Stomach (tissue), 9 donors: ENCODE measurements around the gene ZYX. TPM values are rescaled to one million over a fixed set of nuclear protein-coding genes. Genes with fewer than 3 reads are reported as not detected.
"Not testable (repeated sequence)": the region's sequence is repeated elsewhere in the genome, so short reads cannot be mapped to it uniquely, and the experiment has no call there.

Experiments
- DNase-seq, 2 donors: peaks; one replicate each; pipeline versions ENCODE4 v3.0.0 to v3.0.0-alpha.2; 2013 to 2019
- H3K27ac ChIP-seq, 5 donors: fragments of 200-600 bp in 4 of 5; sonication (generic) in 4 of 5; one replicate each; pipeline ENCODE4 v1.5.1; 2013 to 2019; ENCODE audit warnings: mild to moderate bottlenecking in 1 of 5, moderate library complexity in 1 of 5
- H3K27me3 ChIP-seq, 3 donors: fragments of 200-600 bp; sonication (generic); one replicate each; pipeline ENCODE4 v1.5.1; 2017 to 2019; ENCODE audit warnings: mixed run types in 1 of 3
- H3K36me3 ChIP-seq, 4 donors: fragments of 200-600 bp; sonication (generic); 1 replicate in 3 of 4; 2 replicates in 1 of 4; pipeline ENCODE4 v1.5.1; 2016 to 2019
- H3K4me1 ChIP-seq, 4 donors: fragments of 200-600 bp; sonication (generic); one replicate each; pipeline ENCODE4 v1.5.1; 2016 to 2019
- H3K4me3 ChIP-seq, 4 donors: fragments of 200-600 bp; sonication (generic) in 3 of 4; one replicate each; pipeline ENCODE4 v1.5.1; 2016 to 2019; ENCODE audit warnings: mild to moderate bottlenecking in 1 of 4
- H3K9me3 ChIP-seq, 4 donors: fragments of 200-600 bp; sonication (generic); one replicate each; pipeline ENCODE4 v1.5.1; 2016 to 2019
- CTCF ChIP-seq, 7 experiments: fragments of 450-650 bp in 4 of 7; fragments of 200-600 bp in 3 of 7; sonication (generic) in 3 of 7; IDR thresholded peaks; one replicate each; pipeline ENCODE4 v1.5.1; 2016 to 2019; ENCODE audit warnings: antibody characterized with exemption in 7 of 7, control low read depth in 2 of 7, mild to moderate bottlenecking in 1 of 7
- EP300 ChIP-seq: sonication (generic); formaldehyde crosslinking; IDR thresholded peaks from one replicate; pipeline ENCODE4 v1.6.1; 2017; ENCODE audit warnings: antibody characterized with exemption
- POLR2A ChIP-seq, 4 donors: fragments of 450-650 bp; IDR thresholded peaks; one replicate each; pipeline ENCODE4 v1.6.1; 2016; ENCODE audit warnings: antibody characterized with exemption in 4 of 4, control low read depth in 2 of 4, mild to moderate bottlenecking in 1 of 4, moderate library complexity in 1 of 4
- POLR2AphosphoS5 ChIP-seq, 3 donors: sonication (generic); formaldehyde crosslinking; IDR thresholded peaks; one replicate each; pipeline ENCODE4 v1.6.1; 2016; ENCODE audit warnings: antibody characterized with exemption in 3 of 3
- WGBS, 5 donors: extraction: QIAGEN DNeasy Blood & Tissue Kit in 3 of 5; methylation state at CpG; one replicate each; pipeline versions ENCODE4 v1.1.5 to v1.1.7; 2013 to 2018; 5-methylcytosine and 5-hydroxymethylcytosine counted together
- intact Hi-C: fragments of 100-400 bp; cut with DNase I; formaldehyde crosslinking; loops from one replicate; pipeline ENCODE4 v1.15.1; 2023; ENCODE audit warnings: low total_unique reads
- polyA plus RNA-seq, 3 donors: library from polyadenylated mRNA; stranded (reverse); fragments of 200-250 nt; gene quantifications; one replicate each; pipeline ENCODE4 v1.2.3, GENCODE V29; 2013
- total RNA-seq, 5 donors: library from RNA; depleted of rRNA; stranded (reverse); fragments of >200 nt; gene quantifications; one replicate each; pipeline versions ENCODE4 v1.1.0 to v1.2.3, GENCODE V29; 2014 to 2016
- donor health status: healthy with polysubstance abuse.
- donor health status: Bipolar disorder and iron deficiency.
- donor health status: healthy.

Gene ZYX
- total and polyA plus RNA-seq, 8 donors = 20.6 to 102 (median 73.7) TPM

- no peak overlapping the region for H3K4me3 ChIP-seq
- no peak overlapping the region for H3K27ac ChIP-seq
- no peaks in the 10 kb centered on the region for H3K27me3 ChIP-seq
- TF ChIP-seq POLR2A (IDR thresholded peaks at IDR 0.05) (no peak), EP300 (no peak), CTCF (IDR thresholded peaks at IDR 0.05) (no peak)
- WGBS, 5 donors = 84 to 94% (median 93%) methylated on average over 10 to 16 of the region's 16 CpGs
- H3K36me3 ChIP-seq = peaks cover 1 to 42% (median 32%) of the 10 kb centered on the region in 4 donors
- no peak for DNase-seq
- H3K9me3 ChIP-seq = no peaks in the 10 kb centered on the region
- H3K4me1 ChIP-seq = peaks cover 18 to 31% (median 27%) of the 10 kb centered on the region in 4 donors
- intact Hi-C loops = no loop called here
These were observed 16.8 kb downstream of the ZYX start for GRCh38 chr7:143397710-143398530.

GRCh38 chr7:143398616-143399015 is 17.5 kb downstream of the ZYX start:
- H3K4me3 ChIP-seq = no peak overlapping the region
- 94 to 96% (median 96%) methylated on average over 8 to 14 of the region's 14 CpGs for WGBS, 5 donors
- no peaks in the 10 kb centered on the region for H3K27me3 ChIP-seq
- intact Hi-C loops = no loop called here
- H3K9me3 ChIP-seq = no peaks in the 10 kb centered on the region
- H3K4me1 ChIP-seq = peaks cover 11 to 24% (median 20%) of the 10 kb centered on the region in 4 donors
- no peak for DNase-seq
- TF ChIP-seq POLR2A (IDR thresholded peaks at IDR 0.05) (no peak), CTCF (IDR thresholded peaks at IDR 0.05) (no peak), EP300 (no peak), POLR2AphosphoS5 (IDR thresholded peaks at IDR 0.05) (no peak)
- no peak overlapping the region for H3K27ac ChIP-seq
- H3K36me3 ChIP-seq = peaks cover 0 to 42% (median 26%) of the 10 kb centered on the region in 4 donors

- WGBS, 5 donors = 81 to 94% (median 91%) methylated on average over 7 to 8 of the region's 8 CpGs
- TF ChIP-seq CTCF (IDR thresholded peaks at IDR 0.05) (no peak), POLR2AphosphoS5 (IDR thresholded peaks at IDR 0.05) (no peak), POLR2A (IDR thresholded peaks at IDR 0.05) (no peak), EP300 (no peak)
- Histone ChIP-seq H3K36me3 (peaks cover 0 to 42% (median 25%) of the 10 kb centered on the region in 4 donors), H3K27me3 (no peaks in the 10 kb centered on the region), H3K27ac (no peak overlapping the region), H3K4me3 (no peak overlapping the region), H3K4me1 (peaks cover 9 to 21% (median 16%) of the 10 kb centered on the region in 4 donors), H3K9me3 (no peaks in the 10 kb centered on the region)
- intact Hi-C loops = no loop called here
- DNase-seq = no peak
These were observed 18.0 kb downstream of the ZYX start for GRCh38 chr7:143399151-143399550.

- H3K4me3 ChIP-seq = no peak overlapping the region
- H3K27ac ChIP-seq = no peak overlapping the region
- peaks cover 0 to 42% (median 25%) of the 10 kb centered on the region in 4 donors for H3K36me3 ChIP-seq
- 95 to 98% (median 95%) methylated on average over 15 to 20 of the region's 20 CpGs for WGBS, 5 donors
- TF ChIP-seq POLR2A (IDR thresholded peaks at IDR 0.05) (no peak), POLR2AphosphoS5 (IDR thresholded peaks at IDR 0.05) (no peak)
- no peaks in the 10 kb centered on the region for H3K9me3 ChIP-seq
- no peaks in the 10 kb centered on the region for H3K27me3 ChIP-seq
- no peak for DNase-seq
- intact Hi-C loops = no loop called here
- H3K4me1 ChIP-seq = peaks cover 9 to 21% (median 15%) of the 10 kb centered on the region in 4 donors
These were observed 18.5 kb downstream of the ZYX start for GRCh38 chr7:143399642-143400041.

GRCh38 chr7:143401265-143401664 is 20.1 kb downstream of the ZYX start:
- DNase-seq = no peak
- no peaks in the 10 kb centered on the region for H3K27me3 ChIP-seq
- H3K9me3 ChIP-seq = no peaks in the 10 kb centered on the region
- H3K36me3 ChIP-seq = peaks cover 0 to 36% (median 25%) of the 10 kb centered on the region in 4 donors
- intact Hi-C loops = no loop called here
- no peak for TF ChIP-seq POLR2A (IDR thresholded peaks at IDR 0.05)
- TF ChIP-seq POLR2AphosphoS5 (IDR thresholded peaks at IDR 0.05) = no peak
- no peak for TF ChIP-seq CTCF (IDR thresholded peaks at IDR 0.05)
- TF ChIP-seq EP300 = no peak
- no peak overlapping the region for H3K27ac ChIP-seq
- 90 to 94% (median 90%) methylated on average over 7 to 12 of the region's 12 CpGs for WGBS, 5 donors
- H3K4me3 ChIP-seq = no peak overlapping the region
- peaks cover 2 to 15% (median 8%) of the 10 kb centered on the region in 4 donors for H3K4me1 ChIP-seq

GRCh38 chr7:143402233-143402632 is 21.1 kb downstream of the ZYX start:
- H3K9me3 ChIP-seq, intact Hi-C loops, DNase-seq, H3K4me3 ChIP-seq, H3K27me3 ChIP-seq, H3K27ac ChIP-seq: not testable (repeated sequence)
- peaks cover 0 to 18% (median 8%) of the 10 kb centered on the region in 4 donors for H3K4me1 ChIP-seq
- 79 to 88% (median 82%) methylated on average over 4 of the region's 4 CpGs for WGBS, 5 donors
- peaks cover 0 to 36% (median 25%) of the 10 kb centered on the region in 4 donors for H3K36me3 ChIP-seq
